SU-DHL-6 (cell line): ENCODE measurements around the gene NSMCE1.
A peak's percentile ranks its signal among the peaks of the same experiment; 100 is the strongest.

Source experiments
- H2AFZ ChIP-seq: fragments of 200-600 bp; sonication (generic); 2 replicates; pipeline ENCODE4 v1.6.1; 2014; ENCODE audit warnings: low read depth, mild to moderate bottlenecking, moderate library complexity, mixed read lengths, antibody characterized with exemption, low read length; ENCODE audit not compliant: severe bottlenecking
- H3F3A ChIP-seq: fragments of 200-600 bp; shearing (Covaris generic); 2 replicates; pipeline ENCODE4 v1.6.0; 2016; ENCODE audit warnings: antibody characterized with exemption, mild to moderate bottlenecking; ENCODE audit not compliant: insufficient read depth
- H3K27ac ChIP-seq: fragments of 200-600 bp; sonication (generic); 2 replicates; pipeline ENCODE4 v1.5.1; 2016; ENCODE audit warnings: low read depth, mild to moderate bottlenecking, low read length, moderate library complexity, mixed read lengths
- H3K27me3 ChIP-seq: fragments of 200-600 bp; sonication (generic), shearing (Covaris generic); 2 replicates; pipeline ENCODE4 v1.6.0; 2014; ENCODE audit warnings: mild to moderate bottlenecking, low read length
- H3K36me3 ChIP-seq: fragments of 200-600 bp; sonication (generic); 2 replicates; pipeline ENCODE4 v1.6.1; 2014; ENCODE audit warnings: mild to moderate bottlenecking, low read length, mixed read lengths
- H3K4me2 ChIP-seq: fragments of 300-600, 200-600 bp; shearing (Covaris generic), sonication (generic); 2 replicates; pipeline ENCODE4 v1.6.0; 2014; ENCODE audit warnings: low read length, low read depth, mild to moderate bottlenecking; ENCODE audit not compliant: poor library complexity, severe bottlenecking
- H3K4me3 ChIP-seq: fragments of 200-600 bp; sonication (generic); 2 replicates; pipeline ENCODE4 v1.5.1; 2014; ENCODE audit warnings: antibody characterized with exemption, low read length, mild to moderate bottlenecking, mixed read lengths; ENCODE audit not compliant: insufficient read depth, poor library complexity, severe bottlenecking
- H3K79me2 ChIP-seq: fragments of 200-600 bp; sonication (generic); 2 replicates; pipeline ENCODE4 v1.6.1; 2014; ENCODE audit warnings: mild to moderate bottlenecking, low read length, moderate library complexity; ENCODE audit not compliant: insufficient read depth
- H3K9ac ChIP-seq: fragments of 200-600 bp; sonication (generic); 2 replicates; pipeline ENCODE4 v1.7.0; 2014; ENCODE audit warnings: mild to moderate bottlenecking, low read length
- H3K9me2 ChIP-seq: fragments of 200-600 bp; sonication (generic); replicated peaks from 2 replicates; pipeline ENCODE4 v1.6.1; 2014; ENCODE audit warnings: low read length; ENCODE audit not compliant: insufficient read depth
- H3K9me3 ChIP-seq: fragments of 200-600 bp; sonication (generic); 2 replicates; pipeline ENCODE4 v1.6.1; 2014; ENCODE audit warnings: low read length, mixed read lengths; ENCODE audit not compliant: insufficient read depth
- H4K20me1 ChIP-seq: fragments of 200-600 bp; sonication (generic); 2 replicates; pipeline ENCODE4 v1.6.1; 2014; ENCODE audit warnings: low read depth, mild to moderate bottlenecking, antibody characterized with exemption, low read length, moderate library complexity, mixed read lengths
- EZH2phosphoT487 ChIP-seq: fragments of 200-600 bp; sonication (generic), shearing (Covaris generic); conservative IDR thresholded peaks from 2 replicates; pipeline ENCODE4 v1.6.1; 2018; ENCODE audit warnings: mild to moderate bottlenecking, antibody characterized with exemption, low read length, moderate library complexity, mixed read lengths
- TF ChIP-seq, protein P1 (sequence below): fragments of 200-600 bp; sonication (generic); IDR thresholded peaks from one replicate; pipeline ENCODE4 v1.5.1; 2017; ENCODE audit warnings: antibody characterized with exemption, mild to moderate bottlenecking, low read length, moderate library complexity; ENCODE audit not compliant: insufficient read depth, poor library complexity, severe bottlenecking

The NSMCE1 gene

DNA sequence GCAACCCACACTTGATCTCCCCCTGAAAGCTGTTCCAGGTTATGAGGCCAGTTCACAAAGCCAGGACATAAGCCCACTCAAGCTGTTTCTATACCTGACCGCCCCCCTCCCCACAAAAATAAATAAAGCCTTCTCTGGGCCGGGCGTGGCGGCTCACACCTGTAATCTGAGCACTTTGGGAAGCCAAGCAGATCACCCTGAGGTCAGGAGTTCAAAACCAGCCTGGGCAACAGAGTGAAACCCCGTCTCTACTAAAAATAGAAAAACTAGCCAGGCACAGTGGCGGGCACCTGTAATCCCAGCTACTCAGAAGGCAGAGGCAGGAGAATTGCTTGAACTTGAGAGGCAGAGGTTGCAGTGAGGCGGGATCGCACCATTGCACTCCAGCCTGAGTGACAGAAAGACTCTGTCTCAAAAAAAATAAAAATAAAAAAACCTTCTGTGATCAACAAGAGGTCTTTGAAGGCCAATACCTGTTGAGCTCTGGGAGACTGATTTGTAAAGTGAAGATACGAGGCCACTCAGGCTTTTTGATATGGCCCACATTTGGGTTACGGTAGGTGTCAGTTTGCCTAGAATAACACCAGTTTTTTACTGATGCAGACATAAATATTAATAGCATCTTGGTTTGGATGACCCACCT is 63.0 kb downstream of the NSMCE1 start:
- H4K20me1 ChIP-seq, result no peaks in the 10 kb centered on the region
- no peaks in the 10 kb centered on the region for H3K79me2 ChIP-seq
- H2AFZ ChIP-seq, result no peak overlapping the region
- peak overlapping the region; percentile 86 for H3K4me2 ChIP-seq
- no peaks in the 10 kb centered on the region for H3K36me3 ChIP-seq
- H3K4me3 ChIP-seq, result no peak overlapping the region
- H3K9me2 ChIP-seq, result no peaks in the 10 kb centered on the region
- H3K27me3 ChIP-seq, result no peaks in the 10 kb centered on the region
- TF ChIP-seq EZH2phosphoT487, result no peak
- TF ChIP-seq, protein P1, sequence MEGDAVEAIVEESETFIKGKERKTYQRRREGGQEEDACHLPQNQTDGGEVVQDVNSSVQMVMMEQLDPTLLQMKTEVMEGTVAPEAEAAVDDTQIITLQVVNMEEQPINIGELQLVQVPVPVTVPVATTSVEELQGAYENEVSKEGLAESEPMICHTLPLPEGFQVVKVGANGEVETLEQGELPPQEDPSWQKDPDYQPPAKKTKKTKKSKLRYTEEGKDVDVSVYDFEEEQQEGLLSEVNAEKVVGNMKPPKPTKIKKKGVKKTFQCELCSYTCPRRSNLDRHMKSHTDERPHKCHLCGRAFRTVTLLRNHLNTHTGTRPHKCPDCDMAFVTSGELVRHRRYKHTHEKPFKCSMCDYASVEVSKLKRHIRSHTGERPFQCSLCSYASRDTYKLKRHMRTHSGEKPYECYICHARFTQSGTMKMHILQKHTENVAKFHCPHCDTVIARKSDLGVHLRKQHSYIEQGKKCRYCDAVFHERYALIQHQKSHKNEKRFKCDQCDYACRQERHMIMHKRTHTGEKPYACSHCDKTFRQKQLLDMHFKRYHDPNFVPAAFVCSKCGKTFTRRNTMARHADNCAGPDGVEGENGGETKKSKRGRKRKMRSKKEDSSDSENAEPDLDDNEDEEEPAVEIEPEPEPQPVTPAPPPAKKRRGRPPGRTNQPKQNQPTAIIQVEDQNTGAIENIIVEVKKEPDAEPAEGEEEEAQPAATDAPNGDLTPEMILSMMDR, result no peak
- no peaks in the 10 kb centered on the region for H3K9me3 ChIP-seq
- H3K9ac ChIP-seq, result no peak overlapping the region
- peaks cover 16% of the 10 kb centered on the region for H3F3A ChIP-seq
- H3K27ac ChIP-seq, result peak overlapping the region; percentile 42

GRCh38 chr16:27204312-27204915 is 64.2 kb downstream of the NSMCE1 start:
- no peaks in the 10 kb centered on the region for H3K9me3 ChIP-seq

GRCh38 chr16:27203507-27204311 is 64.9 kb downstream of the NSMCE1 start, which contains the start of gene KDM8:
TSS of gene KDM8 (plus strand) at chr16:27203526. CDS start at chr16:27210124, 6,598 bp downstream.
- Histone ChIP-seq H3F3A (peaks cover 24% of the 10 kb centered on the region), H3K9me2 (no peaks in the 10 kb centered on the region), H3K9me3 (no peaks in the 10 kb centered on the region), H3K9ac (peak within 1 kb of the TSS; percentile 80), H3K27ac (peak within 1 kb of the TSS; percentile 87), H3K79me2 (no peaks in the 10 kb centered on the region), H2AFZ (peak within 1 kb of the TSS; percentile 89), H3K36me3 (no peaks in the 10 kb centered on the region), H3K4me2 (peak within 1 kb of the TSS; percentile 86), H4K20me1 (no peaks in the 10 kb centered on the region), H3K4me3 (peak within 1 kb of the TSS; percentile 72), H3K27me3 (no peaks in the 10 kb centered on the region)
- no peak for TF ChIP-seq EZH2phosphoT487
- TF ChIP-seq, protein P1, result no peak

More at GRCh38 chr16:27204312-27204915, 64.2 kb downstream of the NSMCE1 start:
- Histone ChIP-seq H2AFZ (peak overlapping the region; percentile 60), H3K9ac (peak overlapping the region; percentile 80), H3K79me2 (no peaks in the 10 kb centered on the region), H3K36me3 (no peaks in the 10 kb centered on the region), H3K27ac (peak overlapping the region; percentile 87), H3K27me3 (no peaks in the 10 kb centered on the region), H3F3A (peaks cover 23% of the 10 kb centered on the region), H4K20me1 (no peaks in the 10 kb centered on the region), H3K4me3 (peak overlapping the region; percentile 65), H3K9me2 (no peaks in the 10 kb centered on the region), H3K4me2 (peak overlapping the region; percentile 86)
- TF ChIP-seq, protein P1, result no peak
